IPS-11a (cell line): ENCODE results near the gene VAC14.

Experiments used
- H3K4me3 ChIP-seq: one replicate; pipeline ENCODE4 v1.5.1; 2013; ENCODE audit warnings: low read depth, low read length, control low read depth

The VAC14 gene

DNA sequence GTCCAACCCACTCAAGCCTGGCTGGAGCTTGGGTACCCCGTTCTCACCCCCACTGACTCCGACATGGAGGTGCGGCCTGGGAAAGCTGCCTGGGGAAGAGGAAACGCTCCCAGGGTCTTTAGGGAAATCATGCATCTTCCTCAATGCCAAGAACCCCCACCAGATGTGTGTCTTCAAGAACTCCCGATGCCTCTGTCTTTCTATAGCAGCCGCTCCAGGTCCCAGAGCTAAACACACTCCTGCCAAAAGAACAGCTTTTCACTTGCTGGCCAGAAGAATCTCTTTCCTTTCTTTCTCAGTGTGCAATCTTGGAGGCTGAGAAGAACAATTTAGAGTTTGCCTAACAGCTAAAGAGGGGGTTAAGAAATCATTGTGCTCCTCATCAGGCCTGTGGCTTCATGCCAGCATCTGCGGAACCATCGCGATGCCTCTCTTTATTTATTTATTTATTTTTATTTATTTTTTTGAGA, 74.0 kb downstream of the VAC14 start:
- no peak overlapping the region for H3K4me3 ChIP-seq

DNA sequence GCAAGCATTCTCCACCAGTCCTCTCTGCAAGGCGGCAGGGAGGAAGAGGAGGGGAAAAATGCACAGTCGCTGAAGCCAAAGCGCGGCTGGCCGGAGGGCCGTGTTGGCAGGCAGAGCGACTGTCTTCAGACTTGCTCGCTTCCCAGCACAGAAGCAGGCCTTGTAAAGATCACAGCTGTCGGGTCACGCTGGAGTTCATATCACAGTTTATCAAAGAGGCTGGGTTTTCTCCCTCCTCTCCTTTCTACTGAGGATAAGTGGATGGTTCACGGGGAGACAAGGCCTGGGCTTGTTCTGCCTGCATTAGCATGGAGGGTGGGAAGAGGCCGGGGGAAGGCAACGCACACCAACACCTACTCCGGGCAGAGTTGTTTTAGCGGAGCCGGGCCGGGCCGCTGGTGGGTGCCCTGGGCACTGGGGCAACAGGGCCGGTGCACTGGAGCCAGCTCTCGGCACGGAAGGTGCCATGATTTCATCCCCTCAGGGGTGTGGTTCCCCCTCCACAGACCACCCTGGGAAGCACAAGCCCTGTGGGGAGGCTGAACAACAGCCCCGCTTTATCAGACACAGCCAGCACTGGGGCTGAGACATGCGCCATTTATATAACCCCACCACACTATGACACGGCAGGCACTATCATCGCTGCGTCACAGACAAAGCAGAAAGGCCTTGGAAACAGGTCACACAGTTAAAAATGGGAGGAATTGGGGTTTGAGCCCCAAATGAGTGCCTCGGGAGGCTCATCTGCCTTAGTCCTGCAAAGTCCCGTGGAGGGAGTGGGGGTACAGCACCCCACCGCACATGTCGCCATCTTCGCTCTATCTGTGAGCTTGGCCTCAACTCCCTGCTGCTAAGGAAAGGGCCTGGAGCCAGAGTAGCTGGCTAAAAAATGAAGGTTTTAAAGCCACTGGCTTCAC, 74.8 kb downstream of the VAC14 start:
- H3K4me3 ChIP-seq = no peak overlapping the region

DNA sequence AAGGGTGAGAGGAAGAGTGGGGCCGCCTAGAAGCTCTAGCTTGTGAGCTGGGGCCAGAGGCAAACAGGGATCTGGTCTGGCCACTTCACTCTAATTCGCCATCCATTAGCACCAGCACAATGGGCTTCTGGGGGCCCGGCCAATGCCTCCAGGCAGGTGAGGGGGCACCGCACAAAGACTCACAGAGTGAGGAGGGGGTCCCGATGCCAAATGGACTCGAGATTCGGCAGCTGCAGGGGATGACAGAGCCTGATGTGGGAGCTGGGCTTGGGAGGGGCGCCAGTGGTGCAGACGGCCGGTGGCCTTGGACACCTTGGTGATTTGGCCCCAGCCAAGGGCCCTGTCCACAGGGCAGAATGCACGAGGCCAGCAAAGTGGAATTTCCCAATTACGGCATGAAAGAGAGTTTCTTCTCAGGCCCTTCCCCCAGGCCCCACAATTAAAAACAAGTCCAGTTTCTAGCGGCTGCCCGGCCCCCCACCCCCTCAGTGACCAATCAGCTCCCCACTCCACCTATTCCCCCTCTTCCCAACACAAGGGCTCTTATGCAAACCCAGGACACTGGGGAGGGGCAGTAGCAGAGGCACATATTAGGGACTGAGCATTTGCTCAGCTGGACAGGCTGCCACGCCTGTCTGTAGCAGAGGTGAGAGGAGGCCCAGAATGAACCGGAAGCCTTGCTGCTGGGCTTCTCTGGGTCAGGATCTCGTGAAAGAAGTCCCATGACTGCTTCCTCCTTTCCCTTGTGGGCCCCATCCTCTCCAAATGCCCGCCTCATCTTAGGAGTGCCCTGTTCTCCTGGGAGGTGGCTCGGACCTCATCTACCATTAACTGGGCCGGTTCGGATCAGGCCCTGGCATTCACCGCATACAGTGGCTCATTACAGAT, 75.7 kb downstream of the VAC14 start:
- H3K4me3 ChIP-seq = no peak overlapping the region

DNA sequence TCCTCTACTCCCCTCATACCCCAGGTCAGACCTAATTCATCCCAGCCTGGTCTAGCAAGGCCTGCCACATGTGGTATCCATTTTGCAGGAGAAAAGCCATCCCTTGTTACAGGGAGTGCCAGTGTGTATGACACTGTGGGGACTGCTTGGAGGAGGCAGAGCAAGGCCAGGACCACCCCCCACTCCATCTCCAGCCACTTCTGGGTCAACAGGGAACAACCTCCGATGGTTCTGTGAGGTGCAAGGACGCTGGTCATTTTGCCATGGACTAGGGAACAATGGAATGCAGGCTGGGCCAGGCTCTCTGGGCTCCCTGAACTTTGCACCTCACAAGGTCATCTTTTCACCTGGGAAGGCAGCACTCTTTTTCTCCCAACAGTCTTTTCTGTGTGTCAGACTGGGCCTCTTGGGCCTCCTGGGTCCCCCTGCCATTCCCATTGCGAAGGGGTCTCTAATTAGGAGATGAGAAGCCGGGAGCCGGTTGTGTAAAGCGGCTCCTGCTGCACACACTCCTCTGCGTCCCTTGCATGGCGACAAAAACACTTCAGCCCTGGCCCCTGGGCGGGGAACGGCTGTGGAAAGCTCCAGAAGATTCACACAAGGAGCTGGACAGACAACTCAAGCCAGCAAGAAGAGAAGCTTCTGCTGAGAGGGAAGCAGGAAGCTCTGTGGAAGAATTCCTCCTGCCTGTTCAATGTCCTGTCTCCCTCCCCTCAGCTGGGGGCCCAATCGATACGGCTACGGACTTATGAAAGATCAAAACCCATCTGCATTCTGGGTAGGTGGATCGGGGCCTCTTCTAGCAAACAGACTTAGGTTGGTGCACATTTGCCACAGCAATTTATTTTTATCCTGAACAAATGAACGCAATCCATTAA, 76.6 kb downstream of the VAC14 start:
- H3K4me3 ChIP-seq = no peak overlapping the region

DNA sequence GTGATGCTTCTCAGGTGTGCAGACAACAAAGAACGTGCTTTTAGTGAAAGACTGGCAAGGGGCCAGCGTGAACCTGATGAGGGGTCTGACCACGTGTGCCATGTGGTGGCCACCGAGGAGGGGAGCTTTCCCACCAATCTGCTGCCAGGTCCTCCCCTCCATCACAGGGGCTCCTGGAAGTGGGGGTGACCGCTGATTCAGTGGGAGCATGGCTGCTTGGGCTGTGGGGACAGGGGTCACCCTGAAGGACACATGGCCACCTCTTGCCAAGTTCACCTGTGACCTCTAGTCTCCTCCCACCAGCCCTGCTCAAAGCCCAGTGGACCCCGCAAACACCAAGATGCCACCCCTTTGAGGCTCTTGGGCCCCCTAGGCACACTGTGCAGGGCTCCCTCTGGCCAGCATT, 77.2 kb downstream of the VAC14 start:
- H3K4me3 ChIP-seq = no peak overlapping the region

DNA sequence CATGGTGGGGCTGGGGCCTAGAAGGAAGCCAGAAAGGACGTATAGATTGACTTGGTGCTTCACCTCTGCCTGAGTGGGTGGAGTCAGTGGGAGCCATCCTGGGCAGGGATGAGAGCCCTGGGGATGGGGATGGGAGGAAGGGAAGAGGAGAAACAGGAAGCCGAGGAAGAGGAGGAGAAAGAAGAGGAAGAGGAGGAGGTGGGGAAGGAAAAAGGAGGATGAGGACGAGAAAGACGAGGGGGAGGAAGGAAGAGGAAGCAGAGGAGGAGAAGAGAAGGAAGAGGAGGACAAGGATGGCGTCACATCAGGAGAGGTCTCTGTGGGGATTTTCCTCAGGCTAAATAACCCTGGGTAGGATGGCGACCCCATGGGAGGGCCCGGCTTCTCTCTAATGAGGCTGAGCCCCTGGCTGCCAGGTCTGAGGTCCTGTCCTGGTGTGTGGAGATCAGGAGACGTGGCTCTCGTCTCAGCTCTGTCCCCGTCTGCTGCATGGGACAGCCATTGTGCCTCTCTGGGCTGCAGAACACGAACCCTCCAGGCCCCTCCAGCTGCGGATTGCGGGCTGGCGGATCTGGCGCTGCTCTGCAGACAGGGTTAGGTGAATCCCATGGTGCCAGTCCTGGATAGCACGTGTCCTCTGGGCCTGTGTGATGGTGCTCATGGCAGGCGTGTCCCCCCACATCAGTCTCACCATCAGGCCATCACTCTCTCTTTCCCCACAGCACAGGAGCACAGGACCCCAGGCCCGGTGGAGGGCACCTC, 79.6 kb downstream of the VAC14 start:
- H3K4me3 ChIP-seq = no peak overlapping the region

DNA sequence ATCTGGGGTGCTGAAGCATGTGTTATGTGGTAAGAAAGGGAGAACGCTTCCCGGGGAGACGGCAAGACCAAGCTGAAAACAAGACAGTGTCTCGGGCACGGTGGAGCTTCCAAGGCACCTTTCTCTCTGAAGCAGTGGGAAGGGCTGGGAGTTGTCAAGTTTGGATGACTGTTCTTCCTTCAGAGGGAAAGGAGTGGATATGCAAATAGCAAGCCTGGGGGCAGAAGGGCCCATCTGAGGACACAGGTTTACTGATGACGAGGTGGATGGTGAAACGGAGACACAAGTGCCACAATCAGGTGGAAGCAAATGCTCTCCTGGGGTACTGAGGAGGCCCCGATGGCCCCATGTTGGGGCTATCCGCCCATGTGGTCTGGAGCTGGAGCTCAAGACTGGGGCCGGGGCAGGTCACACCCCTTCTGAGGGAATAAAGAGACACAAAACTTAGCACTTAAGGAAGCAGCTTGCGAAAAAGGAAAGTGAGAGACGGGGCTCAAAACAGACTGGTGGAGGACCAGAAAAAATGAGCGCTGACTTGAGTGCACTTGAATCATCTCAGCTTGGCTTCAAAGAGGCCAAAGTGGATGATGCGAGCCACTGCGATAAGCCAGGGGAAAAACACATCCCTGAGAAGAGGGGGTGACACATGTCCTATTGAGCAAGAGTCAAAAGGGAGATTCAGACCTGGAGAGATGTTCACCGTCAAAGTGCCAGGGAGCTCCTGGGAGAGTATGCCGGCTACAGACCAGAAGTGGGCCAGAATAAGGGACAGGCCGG, 80.3 kb downstream of the VAC14 start:
- no peak overlapping the region for H3K4me3 ChIP-seq

DNA sequence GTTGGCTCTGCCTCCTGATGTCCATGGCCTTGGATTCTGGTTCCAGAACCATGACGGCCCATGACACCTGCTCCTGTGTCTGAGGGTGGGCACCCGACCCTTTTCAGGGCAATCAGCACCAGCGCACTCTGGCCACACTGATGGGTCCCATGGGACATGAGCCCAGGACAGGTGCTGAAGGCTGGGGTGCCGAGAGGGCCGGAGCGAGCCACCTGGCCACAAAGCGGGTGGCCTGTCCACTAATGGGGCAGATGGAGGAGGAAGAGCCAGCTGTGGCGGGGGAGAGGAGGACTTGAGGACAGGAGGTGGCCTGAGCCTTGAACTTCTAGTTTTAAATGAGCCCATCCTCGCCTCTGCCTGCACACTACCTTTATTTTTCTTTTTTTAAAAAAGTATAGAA, 83.9 kb downstream of the VAC14 start:
- no peak overlapping the region for H3K4me3 ChIP-seq

DNA sequence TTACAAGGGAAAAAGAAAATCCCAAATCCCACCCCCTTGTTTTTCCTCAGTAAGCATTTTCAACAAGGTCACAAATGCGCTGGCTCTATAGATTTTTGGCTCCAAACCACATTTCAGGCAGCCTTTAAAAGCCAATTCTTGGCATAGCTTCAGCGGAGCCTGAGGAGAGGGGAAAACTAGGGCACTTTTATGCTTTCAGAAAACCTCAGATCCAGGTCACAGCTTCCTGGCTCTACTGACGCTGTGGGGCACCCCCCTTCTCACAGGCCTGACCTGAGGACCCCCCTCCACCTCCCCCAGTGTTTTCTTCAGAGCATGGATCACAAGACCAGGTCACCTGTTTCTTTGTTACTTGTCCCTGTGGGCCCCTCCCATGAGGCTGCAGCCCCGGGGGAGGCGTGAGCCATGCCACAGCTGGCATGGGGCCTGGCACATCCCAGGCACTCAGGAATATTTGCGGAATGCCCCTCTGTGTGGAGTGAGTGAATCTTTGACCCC, 85.0 kb downstream of the VAC14 start:
- H3K4me3 ChIP-seq = no peak overlapping the region

DNA sequence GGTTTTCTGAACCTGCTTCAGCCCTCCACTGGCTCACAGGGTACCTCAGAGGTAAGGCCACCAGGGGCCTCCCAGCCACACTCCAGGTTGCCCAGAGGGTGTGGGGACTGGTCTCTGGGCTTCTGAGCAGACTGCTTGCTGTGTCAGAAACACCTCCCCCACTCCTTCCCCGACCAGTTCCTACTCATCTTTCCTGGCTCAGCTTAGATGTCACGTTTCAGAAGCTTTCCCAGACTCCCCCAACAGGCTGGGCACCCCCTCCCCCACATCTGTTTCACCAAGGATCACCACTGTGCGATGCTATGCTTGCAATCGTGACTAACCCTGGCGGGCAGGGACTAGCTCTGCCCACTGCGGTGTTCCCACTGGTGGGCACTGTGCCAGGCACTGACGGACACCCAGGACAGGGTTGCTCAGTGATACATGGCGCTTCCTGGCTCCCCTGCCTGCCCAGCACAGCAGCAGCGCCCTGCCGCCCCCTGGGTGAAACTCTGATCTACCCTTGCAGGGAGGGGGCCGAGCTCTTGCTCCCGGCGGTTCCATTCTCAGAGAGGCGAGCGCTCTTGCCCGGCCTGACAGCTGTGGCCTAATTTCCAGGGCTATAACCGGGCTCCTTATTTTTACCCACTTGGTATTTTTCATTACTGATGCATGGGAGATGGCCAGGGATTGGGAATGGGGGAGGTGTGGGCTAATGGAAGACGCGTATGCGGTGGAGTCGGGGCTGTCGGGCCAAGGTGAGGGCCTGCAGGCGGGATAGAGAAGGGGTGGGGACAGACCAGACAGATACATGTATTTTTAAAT, 85.7 kb downstream of the VAC14 start:
- H3K4me3 ChIP-seq = no peak overlapping the region

DNA sequence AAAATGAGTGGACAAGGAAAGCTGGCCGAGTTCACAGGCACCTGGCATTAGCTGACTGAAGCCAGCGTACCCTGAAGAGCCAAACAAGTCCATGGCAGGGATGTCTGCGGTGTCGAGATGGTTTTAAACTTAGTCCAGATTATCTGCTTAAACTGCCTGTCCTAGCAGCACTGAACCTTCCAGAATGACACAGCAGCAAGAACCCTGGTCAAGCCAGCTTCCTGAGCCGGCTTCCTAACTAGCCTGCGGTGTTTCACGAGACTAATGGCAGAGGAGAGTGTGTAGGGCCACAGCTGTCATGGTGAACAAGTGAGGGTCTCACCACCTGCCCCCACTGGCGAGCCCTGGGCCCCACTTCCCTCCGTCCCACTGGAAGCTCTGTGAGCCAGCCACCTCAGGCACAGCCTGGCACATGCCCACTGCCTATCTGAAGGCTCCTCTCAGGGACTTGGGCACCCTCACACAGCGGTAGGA, 86.3 kb downstream of the VAC14 start:
- H3K4me3 ChIP-seq = no peak overlapping the region

DNA sequence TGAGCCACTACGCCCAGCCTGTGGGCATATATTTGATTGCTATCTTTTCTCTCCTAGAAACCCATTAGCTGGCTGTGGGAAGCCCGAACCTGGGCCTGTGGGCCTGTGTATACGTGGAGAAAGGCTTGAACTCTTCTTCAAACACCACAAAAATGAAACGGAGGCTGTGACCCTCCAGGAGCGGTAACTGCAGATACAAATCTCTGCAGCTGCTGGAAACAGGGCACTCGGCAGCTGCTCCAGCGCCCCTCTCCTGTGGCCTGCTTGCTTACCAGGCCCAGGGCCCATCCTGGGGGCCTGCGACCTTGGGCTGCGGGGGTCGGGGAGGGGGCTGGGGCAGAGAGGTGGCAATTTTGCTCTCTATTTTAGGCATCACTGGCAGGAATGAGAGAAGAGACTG, 87.1 kb downstream of the VAC14 start:
- no peak overlapping the region for H3K4me3 ChIP-seq

DNA sequence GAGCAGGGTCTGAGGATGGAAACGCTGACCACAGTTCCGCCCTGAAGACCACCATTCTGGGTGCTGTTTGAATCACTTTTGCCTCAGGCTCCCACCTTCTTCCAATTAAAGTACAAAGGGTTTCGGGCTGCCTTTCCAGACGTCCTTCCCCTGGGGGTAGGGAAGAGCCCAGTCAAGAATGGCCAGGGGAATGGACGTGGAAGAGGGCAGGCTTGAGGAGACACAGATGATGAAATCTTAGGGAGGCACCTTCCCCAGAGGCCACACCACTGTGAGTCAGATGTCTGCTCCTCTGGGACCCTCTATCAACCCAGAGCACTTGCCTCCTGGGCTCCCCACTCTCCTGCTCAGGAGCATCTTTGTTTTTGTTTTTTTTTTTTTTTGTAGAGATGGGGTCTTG, 87.6 kb downstream of the VAC14 start:
- H3K4me3 ChIP-seq = no peak overlapping the region

DNA sequence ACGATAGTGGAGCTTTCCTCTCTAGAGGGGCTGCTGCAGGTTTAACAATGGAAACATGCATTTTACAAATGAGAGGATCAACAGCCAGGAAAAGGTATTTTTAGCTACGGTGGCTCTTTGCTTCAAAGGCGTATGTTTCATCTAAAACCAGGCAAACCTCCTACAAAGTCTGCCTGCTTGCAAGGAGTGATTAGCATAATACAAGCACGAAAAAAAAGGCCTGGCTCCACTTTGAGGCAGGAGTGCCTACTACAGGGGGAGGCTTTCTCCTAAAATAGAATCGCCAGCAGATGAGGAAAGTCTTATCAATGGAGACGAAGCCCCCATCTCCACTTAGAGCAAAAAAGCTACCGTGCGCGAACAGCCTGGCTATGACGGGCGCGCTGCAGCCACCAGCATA, 88.0 kb downstream of the VAC14 start:
- H3K4me3 ChIP-seq = no peak overlapping the region

DNA sequence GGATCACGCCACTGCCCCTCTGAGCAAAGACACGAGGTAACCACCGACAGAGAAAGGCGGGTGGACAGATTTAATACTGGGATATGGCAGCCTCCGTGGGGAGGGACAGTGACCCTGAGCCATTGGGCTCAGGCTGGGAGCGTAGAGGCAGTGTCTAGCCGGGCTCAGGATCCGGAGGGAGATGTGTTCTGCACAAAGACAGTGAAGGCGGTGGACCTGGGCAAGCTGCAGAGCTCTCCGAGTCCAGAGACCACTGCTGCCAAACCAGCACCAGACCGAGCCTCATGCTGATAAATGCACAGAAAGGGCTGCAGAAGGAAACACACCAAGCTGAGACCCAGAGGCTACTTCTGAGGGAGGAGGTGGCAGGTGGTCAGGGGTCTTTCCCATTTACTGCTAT, 88.6 kb downstream of the VAC14 start:
- no peak overlapping the region for H3K4me3 ChIP-seq

DNA sequence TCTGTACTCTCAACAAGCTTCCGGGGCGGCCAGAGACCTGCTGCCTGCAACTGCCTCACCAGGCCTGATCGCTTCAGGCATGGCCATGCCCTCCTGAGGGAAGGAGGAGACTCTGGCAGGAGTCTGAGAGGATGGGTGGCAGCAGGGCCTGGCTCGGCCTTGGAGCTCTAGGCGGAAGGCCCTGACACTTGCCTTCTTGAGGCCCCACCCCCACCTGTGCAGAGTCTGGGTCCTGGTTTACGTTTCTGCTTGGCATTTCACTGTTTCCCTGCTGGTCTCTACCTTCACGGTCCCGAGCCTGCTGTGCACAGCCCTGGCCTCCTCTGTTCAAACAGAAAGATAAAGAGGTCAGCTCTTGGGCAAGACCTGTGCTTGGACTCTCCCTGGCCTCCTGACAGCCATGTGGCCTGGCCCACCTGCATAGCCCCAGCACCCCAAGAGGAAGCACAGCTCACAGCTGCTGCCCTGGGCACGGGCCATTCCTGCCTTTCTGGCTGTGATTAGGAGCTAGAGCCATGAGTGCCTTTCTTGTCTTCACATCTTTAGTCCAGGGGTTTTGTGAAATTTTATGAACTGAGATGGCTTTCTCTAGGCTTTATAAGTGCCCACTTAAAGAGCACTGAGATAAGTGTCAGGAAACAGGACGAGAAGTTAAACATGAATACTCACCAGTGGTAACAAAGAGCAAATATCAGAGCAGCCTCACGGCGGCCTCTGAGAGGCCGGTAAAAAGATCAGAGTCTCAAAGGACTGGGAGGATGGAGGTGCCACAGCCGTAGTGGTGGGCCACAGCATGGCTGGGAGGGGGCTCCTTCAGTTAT, 89.5 kb downstream of the VAC14 start:
- no peak overlapping the region for H3K4me3 ChIP-seq

DNA sequence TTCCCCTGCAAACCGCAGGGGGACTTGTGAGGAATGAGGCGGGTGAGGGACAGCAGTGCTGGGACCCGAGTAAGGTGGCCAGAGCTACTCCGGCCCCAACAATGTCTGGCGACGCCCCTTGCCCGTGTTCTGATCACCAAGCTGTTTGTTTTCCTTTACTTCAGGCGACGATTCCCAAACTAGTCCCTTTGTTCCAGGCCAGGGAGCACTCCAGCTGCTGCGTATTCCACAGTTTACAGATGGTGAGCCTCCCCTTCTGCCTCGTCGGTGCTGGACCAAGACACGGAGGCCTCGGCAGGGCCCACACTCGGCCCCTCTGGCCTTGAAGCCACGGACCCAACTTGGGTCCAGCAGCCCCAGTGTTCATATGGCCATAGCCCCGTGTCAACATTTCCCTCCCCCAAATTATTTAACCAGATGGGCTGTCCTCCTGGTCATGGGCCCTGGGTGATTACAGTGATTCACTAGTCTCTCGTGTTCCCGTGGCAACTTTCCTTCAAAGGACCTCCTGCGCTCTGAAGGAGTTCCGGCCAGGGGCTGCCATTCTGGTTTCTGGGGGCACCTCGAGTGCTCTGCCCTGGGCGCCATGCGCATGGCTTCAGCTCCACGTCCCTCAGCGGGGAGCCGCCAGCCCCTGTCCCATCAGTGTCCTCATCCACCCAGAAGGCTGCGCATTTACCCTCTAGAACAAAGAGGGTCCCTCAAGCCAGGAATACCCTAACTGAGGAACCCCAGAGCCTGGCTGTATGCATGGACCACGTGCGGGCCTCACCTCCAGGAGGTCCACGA, 90.3 kb downstream of the VAC14 start:
- no peak overlapping the region for H3K4me3 ChIP-seq
